ENCODE data around the gene AGAP1. TPM values are rescaled to one million over a fixed set of nuclear protein-coding genes. Genes with fewer than 3 reads are reported as not detected.

Gene AGAP1
- total RNA-seq, 1 donor, result 10.8 TPM

DNA sequence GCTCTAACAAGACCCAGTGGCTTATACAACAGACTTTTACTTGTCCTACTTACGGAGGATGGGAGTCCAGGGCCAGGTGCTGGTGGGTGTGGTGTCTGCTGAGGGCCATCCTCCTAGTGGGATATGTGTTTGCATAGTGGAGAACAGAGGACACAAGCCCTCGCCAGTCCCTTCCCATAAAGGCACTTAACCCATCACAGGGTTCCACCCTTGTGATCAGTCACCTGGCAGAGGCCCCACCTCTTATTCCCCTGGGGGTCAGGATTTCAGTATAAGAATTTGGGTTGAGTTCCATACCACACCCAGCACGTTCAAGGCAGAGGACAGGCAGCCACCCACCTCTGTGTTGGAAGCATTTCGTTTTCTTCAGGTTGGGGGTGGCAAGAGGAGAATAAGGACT lies 259.0 kb downstream of the AGAP1 start:
- DNase-seq (ENCODE audit: low read depth), result no peak
- H3K4me3 ChIP-seq (ENCODE audit: low read depth, low read length), result no peak overlapping the region
- TF ChIP-seq, protein P1, sequence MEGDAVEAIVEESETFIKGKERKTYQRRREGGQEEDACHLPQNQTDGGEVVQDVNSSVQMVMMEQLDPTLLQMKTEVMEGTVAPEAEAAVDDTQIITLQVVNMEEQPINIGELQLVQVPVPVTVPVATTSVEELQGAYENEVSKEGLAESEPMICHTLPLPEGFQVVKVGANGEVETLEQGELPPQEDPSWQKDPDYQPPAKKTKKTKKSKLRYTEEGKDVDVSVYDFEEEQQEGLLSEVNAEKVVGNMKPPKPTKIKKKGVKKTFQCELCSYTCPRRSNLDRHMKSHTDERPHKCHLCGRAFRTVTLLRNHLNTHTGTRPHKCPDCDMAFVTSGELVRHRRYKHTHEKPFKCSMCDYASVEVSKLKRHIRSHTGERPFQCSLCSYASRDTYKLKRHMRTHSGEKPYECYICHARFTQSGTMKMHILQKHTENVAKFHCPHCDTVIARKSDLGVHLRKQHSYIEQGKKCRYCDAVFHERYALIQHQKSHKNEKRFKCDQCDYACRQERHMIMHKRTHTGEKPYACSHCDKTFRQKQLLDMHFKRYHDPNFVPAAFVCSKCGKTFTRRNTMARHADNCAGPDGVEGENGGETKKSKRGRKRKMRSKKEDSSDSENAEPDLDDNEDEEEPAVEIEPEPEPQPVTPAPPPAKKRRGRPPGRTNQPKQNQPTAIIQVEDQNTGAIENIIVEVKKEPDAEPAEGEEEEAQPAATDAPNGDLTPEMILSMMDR (IDR thresholded peaks at IDR 0.05; ENCODE audit: insufficient read depth, low read depth, low read length), result no peak

DNA sequence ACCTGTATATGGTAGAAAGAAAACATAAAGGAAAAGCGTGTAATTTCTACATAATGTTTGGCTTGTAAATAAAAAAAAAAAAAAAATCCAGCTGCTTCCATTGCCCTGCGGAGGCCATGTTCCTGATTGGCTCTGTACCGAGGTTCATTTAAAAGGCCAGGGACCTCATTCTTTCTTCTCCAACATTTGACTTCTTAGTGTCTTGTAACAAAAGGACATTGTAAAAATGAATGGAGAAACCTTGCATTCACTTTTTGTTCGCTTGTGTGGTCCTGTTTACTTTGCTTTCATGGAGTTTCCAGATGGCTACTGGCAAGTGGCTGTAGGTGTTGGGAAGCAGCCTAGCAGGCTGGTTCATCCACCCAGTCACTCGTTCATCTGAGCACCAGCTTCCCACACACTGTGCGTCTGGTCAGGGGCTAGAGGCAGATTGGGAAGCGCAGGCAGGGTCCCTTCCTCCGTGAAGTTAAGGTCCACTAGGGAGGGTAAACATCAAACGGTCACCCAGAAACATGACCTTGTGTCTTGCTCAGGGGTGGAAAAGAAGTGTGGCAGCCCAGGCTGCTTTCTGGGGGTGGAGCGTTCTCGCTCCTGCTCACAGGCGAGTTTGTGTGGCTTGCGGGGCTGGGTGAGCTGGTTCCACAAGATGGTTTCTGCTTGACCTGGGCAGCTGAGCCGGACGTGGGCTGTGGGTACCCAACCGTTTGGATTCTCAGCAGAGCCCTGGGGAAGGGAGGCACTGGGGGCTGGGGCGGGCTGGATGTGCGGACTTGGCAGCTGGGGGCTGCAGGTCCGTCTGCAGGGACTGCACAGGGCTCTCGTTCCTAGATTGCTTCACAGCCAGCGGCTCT lies 260.7 kb downstream of the AGAP1 start:
- no peak overlapping the region for H3K4me3 ChIP-seq (ENCODE audit: low read depth, low read length)
- TF ChIP-seq, protein P1 (IDR thresholded peaks at IDR 0.05; ENCODE audit: insufficient read depth, low read depth, low read length), result no peak
- no peak for DNase-seq (ENCODE audit: low read depth)

DNA sequence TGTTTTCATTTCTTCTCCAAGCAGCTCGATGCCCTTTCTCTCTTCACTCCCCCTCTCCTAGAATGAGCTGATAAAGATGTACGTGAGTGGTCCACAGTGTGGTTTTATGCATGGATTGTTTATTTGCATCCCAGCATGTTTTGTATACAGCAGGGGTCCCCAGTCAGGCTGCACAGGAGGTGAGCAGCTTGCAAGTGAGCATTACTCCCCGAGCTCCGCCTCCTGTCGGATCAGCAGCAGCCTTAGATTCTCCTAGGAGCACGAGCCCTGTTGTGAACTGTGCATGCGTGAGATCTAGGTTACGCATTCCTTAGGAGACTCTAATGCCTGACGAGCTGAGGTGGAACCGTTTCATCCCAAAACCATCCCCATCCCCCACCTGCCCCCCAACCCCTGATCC lies 262.6 kb downstream of the AGAP1 start:
- no peak overlapping the region for H3K4me3 ChIP-seq (ENCODE audit: low read depth, low read length)
- DNase-seq (ENCODE audit: low read depth), result no peak
- TF ChIP-seq, protein P1 (IDR thresholded peaks at IDR 0.05; ENCODE audit: insufficient read depth, low read depth, low read length), result no peak

DNA sequence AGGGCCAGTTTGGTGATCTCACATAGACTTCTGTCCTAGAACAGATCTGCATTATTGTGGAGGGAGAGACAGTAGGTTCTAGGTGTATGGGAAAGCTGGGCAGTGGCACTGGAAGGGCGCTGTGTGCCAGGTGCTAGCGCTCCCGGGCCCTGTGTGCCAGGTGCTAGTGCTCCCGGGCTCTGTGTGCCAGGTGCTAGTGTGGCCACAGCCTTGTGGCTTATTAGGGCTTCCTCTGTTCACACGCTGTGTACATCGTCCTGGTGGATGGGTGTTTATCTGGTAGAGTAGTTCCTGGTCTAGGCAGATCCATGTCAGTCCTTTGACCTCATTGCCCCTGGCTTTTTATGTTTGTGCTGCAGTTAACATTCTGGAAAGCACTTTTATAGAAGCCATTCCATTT lies 263.4 kb downstream of the AGAP1 start:
- no peak overlapping the region for H3K4me3 ChIP-seq (ENCODE audit: low read depth, low read length)
- TF ChIP-seq, protein P1 (IDR thresholded peaks at IDR 0.05; ENCODE audit: insufficient read depth, low read depth, low read length), result no peak
- no peak for DNase-seq (ENCODE audit: low read depth)

DNA sequence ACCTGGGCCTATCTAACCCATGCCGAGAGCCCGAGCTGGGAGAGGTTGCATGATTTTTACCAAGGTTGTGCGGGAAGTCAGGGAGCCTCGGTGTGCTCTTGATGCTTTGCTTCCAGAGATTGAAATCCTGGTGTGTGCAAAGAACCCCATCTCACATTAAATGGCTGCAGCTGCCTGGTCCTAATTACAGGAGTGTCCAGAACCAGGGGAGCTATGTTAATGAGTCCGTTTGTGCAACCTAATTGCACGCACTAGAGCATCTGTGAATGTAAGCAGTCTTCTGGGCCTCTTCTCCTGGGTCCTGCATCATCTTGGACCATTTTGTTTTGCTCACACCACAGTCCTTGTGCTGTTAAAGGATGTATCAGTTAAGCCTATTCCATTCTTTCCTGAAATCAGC lies 263.8 kb downstream of the AGAP1 start:
- DNase-seq (ENCODE audit: low read depth), result no peak
- H3K4me3 ChIP-seq (ENCODE audit: low read depth, low read length), result no peak overlapping the region
- TF ChIP-seq, protein P1 (IDR thresholded peaks at IDR 0.05; ENCODE audit: insufficient read depth, low read depth, low read length), result no peak

DNA sequence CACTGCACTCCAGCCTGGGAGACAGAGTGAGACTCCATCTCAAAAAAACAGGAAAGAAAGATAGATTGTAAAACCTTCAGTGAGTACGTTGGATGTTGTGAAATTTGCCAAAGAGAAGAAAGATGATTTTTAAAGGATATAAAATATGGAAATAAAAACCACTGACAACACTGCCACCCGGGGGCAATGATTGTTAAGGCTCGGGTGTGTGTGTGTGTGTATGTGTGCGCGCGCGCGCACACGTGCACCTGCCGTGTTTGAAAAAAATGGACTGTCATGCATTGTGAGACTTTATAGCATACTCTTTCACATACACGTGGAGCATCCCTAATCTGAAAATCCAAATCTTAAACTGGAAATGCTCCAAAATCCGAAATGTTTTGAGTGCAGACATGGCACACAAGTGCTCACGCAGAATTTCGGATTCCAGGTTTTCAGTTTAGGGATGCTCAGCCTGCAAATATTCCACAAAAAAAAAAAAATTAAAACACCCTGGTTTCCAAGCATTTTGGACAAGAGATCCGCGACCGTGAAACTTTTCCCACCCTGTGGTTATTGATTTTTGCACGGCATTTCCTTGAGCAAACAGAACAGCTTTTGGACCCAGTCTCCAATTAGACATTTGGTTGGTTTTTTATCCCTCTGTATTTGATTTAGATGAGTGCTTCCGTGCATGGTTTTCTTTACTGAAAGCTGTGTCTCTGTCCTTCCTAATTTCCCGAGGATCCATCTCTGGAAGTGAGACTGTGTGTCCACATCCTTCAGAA lies 269.2 kb downstream of the AGAP1 start:
- no peak overlapping the region for H3K4me3 ChIP-seq (ENCODE audit: low read depth, low read length)
- DNase-seq (ENCODE audit: low read depth), result no peak
- TF ChIP-seq, protein P1 (IDR thresholded peaks at IDR 0.05; ENCODE audit: insufficient read depth, low read depth, low read length), result no peak

All from fibroblast of villous mesenchyme (primary cell).